ENCODE results near the gene GSTK1.
A peak's percentile ranks its signal among the peaks of the same experiment; 100 is the strongest.
"Not testable (repeated sequence)": the region's sequence is repeated elsewhere in the genome, so short reads cannot be mapped to it uniquely, and the experiment has no call there.

The GSTK1 gene

GRCh38 chr7:143259765-143260164, 3.5 kb upstream of the GSTK1 start:
- Histone ChIP-seq H3K4me1 (ENCODE audit: insufficient read depth, low read length, poor library complexity, severe bottlenecking) (peaks cover 17% of the 10 kb centered on the region), H2AFZ (ENCODE audit: low read length) (no peak overlapping the region), H3F3A (ENCODE audit: low read depth) (no peaks in the 10 kb centered on the region; the same call in 1 of the 2 replicates), H3K79me2 (ENCODE audit: insufficient read depth, low read length) (peaks cover 14% of the 10 kb centered on the region; the same call in 1 of the 2 replicates), H3K36me3 (ENCODE audit: insufficient read depth, low read length) (no peaks in the 10 kb centered on the region), H4K20me1 (ENCODE audit: insufficient read depth, low read length, poor library complexity, severe bottlenecking) (no peaks in the 10 kb centered on the region), H3K4me3 (ENCODE audit: low read length, poor library complexity, severe bottlenecking) (no peak overlapping the region), H3K9ac (ENCODE audit: low read depth, low read length, poor library complexity, severe bottlenecking) (no peak overlapping the region), H3K27me3 (ENCODE audit: insufficient read depth, low read length, poor library complexity, severe bottlenecking) (no peaks in the 10 kb centered on the region), H3K4me2 (ENCODE audit: low read depth, low read length, poor library complexity, severe bottlenecking) (no peak overlapping the region), H3K9me3 (ENCODE audit: insufficient read depth, low read depth, low read length) (no peaks in the 10 kb centered on the region), H3K9me2 (replicated peaks; ENCODE audit: low read depth, low read length) (no peaks in the 10 kb centered on the region)
- TF ChIP-seq EZH2phosphoT487 (IDR thresholded peaks at IDR 0.05; ENCODE audit: borderline replicate concordance) = no peak
- no peak for TF ChIP-seq CTCF (conservative IDR thresholded peaks at IDR 0.05; ENCODE audit: low read length)

GRCh38 chr7:143261901-143262300, 1.3 kb upstream of the GSTK1 start:
- no peaks in the 10 kb centered on the region for H3K36me3 ChIP-seq (ENCODE audit: insufficient read depth, low read length)
- no peaks in the 10 kb centered on the region; the same call in 1 of the 2 replicates for H3F3A ChIP-seq (ENCODE audit: low read depth)
- peaks cover 22% of the 10 kb centered on the region for H3K4me1 ChIP-seq (ENCODE audit: insufficient read depth, low read length, poor library complexity, severe bottlenecking)
- H4K20me1 ChIP-seq (ENCODE audit: insufficient read depth, low read length, poor library complexity, severe bottlenecking) = no peaks in the 10 kb centered on the region
- no peaks in the 10 kb centered on the region for H3K9me2 ChIP-seq (replicated peaks; ENCODE audit: low read depth, low read length)
- no peak overlapping the region for H3K4me3 ChIP-seq (ENCODE audit: low read length, poor library complexity, severe bottlenecking)
- H3K27me3 ChIP-seq (ENCODE audit: insufficient read depth, low read length, poor library complexity, severe bottlenecking) = no peaks in the 10 kb centered on the region
- no peak overlapping the region for H2AFZ ChIP-seq (ENCODE audit: low read length)
- H3K4me2 ChIP-seq (ENCODE audit: low read depth, low read length, poor library complexity, severe bottlenecking) = no peak overlapping the region
- no peak overlapping the region for H3K9ac ChIP-seq (ENCODE audit: low read depth, low read length, poor library complexity, severe bottlenecking)
- no peak for TF ChIP-seq CTCF (conservative IDR thresholded peaks at IDR 0.05; ENCODE audit: low read length)
- TF ChIP-seq EZH2phosphoT487 (IDR thresholded peaks at IDR 0.05; ENCODE audit: borderline replicate concordance) = no peak
- H3K9me3 ChIP-seq (ENCODE audit: insufficient read depth, low read depth, low read length) = no peaks in the 10 kb centered on the region
- peaks cover 15% of the 10 kb centered on the region; the same call in 1 of the 2 replicates for H3K79me2 ChIP-seq (ENCODE audit: insufficient read depth, low read length)

GRCh38 chr7:143264196-143264568, 941 bp downstream of the GSTK1 start:
- not testable (repeated sequence) for H3K36me3 ChIP-seq (ENCODE audit: insufficient read depth, low read length); H3K9me2 ChIP-seq (replicated peaks; ENCODE audit: low read depth, low read length); H3K9me3 ChIP-seq (ENCODE audit: insufficient read depth, low read depth, low read length); H4K20me1 ChIP-seq (ENCODE audit: insufficient read depth, low read length, poor library complexity, severe bottlenecking); H2AFZ ChIP-seq (ENCODE audit: low read length); H3F3A ChIP-seq (ENCODE audit: low read depth); H3K27me3 ChIP-seq (ENCODE audit: insufficient read depth, low read length, poor library complexity, severe bottlenecking)
- Histone ChIP-seq H3K4me2 (ENCODE audit: low read depth, low read length, poor library complexity, severe bottlenecking) (peak overlapping the region; percentile 94), H3K4me1 (ENCODE audit: insufficient read depth, low read length, poor library complexity, severe bottlenecking) (peaks cover 22% of the 10 kb centered on the region), H3K4me3 (ENCODE audit: low read length, poor library complexity, severe bottlenecking) (peak overlapping the region; percentile 89), H3K79me2 (ENCODE audit: insufficient read depth, low read length) (peaks cover 15% of the 10 kb centered on the region; the same call in 1 of the 2 replicates), H3K9ac (ENCODE audit: low read depth, low read length, poor library complexity, severe bottlenecking) (peak overlapping the region; percentile 82)

GRCh38 chr7:143265017-143265693, 1.9 kb downstream of the GSTK1 start:
- H3K4me2 ChIP-seq (ENCODE audit: low read depth, low read length, poor library complexity, severe bottlenecking) = peak overlapping the region; percentile 94
- peaks cover 15% of the 10 kb centered on the region; the same call in 1 of the 2 replicates for H3K79me2 ChIP-seq (ENCODE audit: insufficient read depth, low read length)
- peaks cover 22% of the 10 kb centered on the region for H3K4me1 ChIP-seq (ENCODE audit: insufficient read depth, low read length, poor library complexity, severe bottlenecking)
- H3K27me3 ChIP-seq (ENCODE audit: insufficient read depth, low read length, poor library complexity, severe bottlenecking) = no peaks in the 10 kb centered on the region
- no peak overlapping the region for H2AFZ ChIP-seq (ENCODE audit: low read length)
- no peaks in the 10 kb centered on the region for H3K9me2 ChIP-seq (replicated peaks; ENCODE audit: low read depth, low read length)
- H3K9ac ChIP-seq (ENCODE audit: low read depth, low read length, poor library complexity, severe bottlenecking) = peak overlapping the region; percentile 82
- H3F3A ChIP-seq (ENCODE audit: low read depth) = no peaks in the 10 kb centered on the region
- H3K4me3 ChIP-seq (ENCODE audit: low read length, poor library complexity, severe bottlenecking) = peak overlapping the region; percentile 89
- no peaks in the 10 kb centered on the region for H3K9me3 ChIP-seq (ENCODE audit: insufficient read depth, low read depth, low read length)
- H4K20me1 ChIP-seq (ENCODE audit: insufficient read depth, low read length, poor library complexity, severe bottlenecking) = no peaks in the 10 kb centered on the region
- no peak for TF ChIP-seq CTCF (conservative IDR thresholded peaks at IDR 0.05; ENCODE audit: low read length)
- no peak for TF ChIP-seq EZH2phosphoT487 (IDR thresholded peaks at IDR 0.05; ENCODE audit: borderline replicate concordance)
- peaks cover 7% of the 10 kb centered on the region; the same call in 1 of the 2 replicates for H3K36me3 ChIP-seq (ENCODE audit: insufficient read depth, low read length)
